Uterus (tissue), 2 donors: ENCODE results near the gene KLHL7.

Source experiments
- POLR2A ChIP-seq, 2 donors: fragments of 450-650 bp; IDR thresholded peaks; one replicate each; pipeline ENCODE4 v1.6.1; 2016; ENCODE audit warnings: antibody characterized with exemption in 2 of 2, mild to moderate bottlenecking in 1 of 2, moderate library complexity in 1 of 2
- TF ChIP-seq, protein P1 (sequence below), 4 experiments: fragments of 200-600 bp in 2 of 4; fragments of 450-650 bp in 2 of 4; sonication (generic) in 2 of 4; IDR thresholded peaks; one replicate each; pipeline ENCODE4 v1.5.1; 2016 to 2019; ENCODE audit warnings: antibody characterized with exemption in 4 of 4, mild to moderate bottlenecking in 2 of 4, moderate library complexity in 1 of 4

- TF ChIP-seq, protein P1, sequence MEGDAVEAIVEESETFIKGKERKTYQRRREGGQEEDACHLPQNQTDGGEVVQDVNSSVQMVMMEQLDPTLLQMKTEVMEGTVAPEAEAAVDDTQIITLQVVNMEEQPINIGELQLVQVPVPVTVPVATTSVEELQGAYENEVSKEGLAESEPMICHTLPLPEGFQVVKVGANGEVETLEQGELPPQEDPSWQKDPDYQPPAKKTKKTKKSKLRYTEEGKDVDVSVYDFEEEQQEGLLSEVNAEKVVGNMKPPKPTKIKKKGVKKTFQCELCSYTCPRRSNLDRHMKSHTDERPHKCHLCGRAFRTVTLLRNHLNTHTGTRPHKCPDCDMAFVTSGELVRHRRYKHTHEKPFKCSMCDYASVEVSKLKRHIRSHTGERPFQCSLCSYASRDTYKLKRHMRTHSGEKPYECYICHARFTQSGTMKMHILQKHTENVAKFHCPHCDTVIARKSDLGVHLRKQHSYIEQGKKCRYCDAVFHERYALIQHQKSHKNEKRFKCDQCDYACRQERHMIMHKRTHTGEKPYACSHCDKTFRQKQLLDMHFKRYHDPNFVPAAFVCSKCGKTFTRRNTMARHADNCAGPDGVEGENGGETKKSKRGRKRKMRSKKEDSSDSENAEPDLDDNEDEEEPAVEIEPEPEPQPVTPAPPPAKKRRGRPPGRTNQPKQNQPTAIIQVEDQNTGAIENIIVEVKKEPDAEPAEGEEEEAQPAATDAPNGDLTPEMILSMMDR (IDR thresholded peaks at IDR 0.05), result no peak
- no peak for TF ChIP-seq POLR2A (IDR thresholded peaks at IDR 0.05)
These were observed 7.6 kb upstream of the KLHL7 start for GRCh38 chr7:23098029-23098428.
